Measurements from ENCODE around the gene ALOX12. TPM values are rescaled to one million over a fixed set of nuclear protein-coding genes. Genes with fewer than 3 reads are reported as not detected.
"Not testable (repeated sequence)": the region's sequence is repeated elsewhere in the genome, so short reads cannot be mapped to it uniquely, and the experiment has no call there.

ALOX12 gene
- total RNA-seq, 1 donor from 2014 or later = 0.21 TPM

DNA sequence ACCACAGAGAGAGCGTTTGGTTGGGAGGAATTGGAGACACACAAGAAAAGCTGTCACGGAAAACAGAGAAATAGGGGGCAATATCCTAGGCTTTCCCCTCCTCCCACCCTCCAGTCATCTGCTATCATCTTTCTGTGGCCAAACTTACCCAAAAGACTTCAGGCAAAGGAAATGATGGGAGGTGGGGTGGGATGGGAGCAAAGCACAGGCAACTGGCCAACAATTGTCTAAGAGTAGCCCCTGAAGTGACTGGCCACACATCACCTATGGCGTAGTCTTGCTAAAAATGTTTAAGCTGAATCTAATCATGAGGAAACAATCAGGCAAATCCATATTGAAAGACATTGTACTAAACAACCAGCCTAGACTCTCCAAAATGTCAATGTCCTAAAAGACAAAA, 46.9 kb upstream of the ALOX12 start:
- H2AFZ ChIP-seq (replicated peaks) = no peak overlapping the region
- H3K4me3 Mint-ChIP-seq = no peak overlapping the region
- H3K27ac Mint-ChIP-seq = no peak overlapping the region
- peaks cover 5% of the 10 kb centered on the region for H3K4me1 Mint-ChIP-seq
- H3F3A ChIP-seq (ENCODE audit: low read depth) = no peaks in the 10 kb centered on the region
- H4K20me1 ChIP-seq (ENCODE audit: low read depth) = no peaks in the 10 kb centered on the region
- H3K9me3 ChIP-seq (ENCODE audit: low read depth) = no peaks in the 10 kb centered on the region
- no peaks in the 10 kb centered on the region for H3K4me1 ChIP-seq
- no peaks in the 10 kb centered on the region for H3K36me3 Mint-ChIP-seq
- no peaks in the 10 kb centered on the region for H3K27me3 ChIP-seq
- H3K4me2 ChIP-seq = no peak overlapping the region
- H3K27me3 Mint-ChIP-seq (ENCODE audit: insufficient read depth, low read depth) = no peaks in the 10 kb centered on the region
- no peak overlapping the region for H3K27ac ChIP-seq
- H3K9ac ChIP-seq = no peak overlapping the region
- H3K4me3 ChIP-seq = no peak overlapping the region
- no peaks in the 10 kb centered on the region for H3K9me3 Mint-ChIP-seq
- TF ChIP-seq, protein P1, sequence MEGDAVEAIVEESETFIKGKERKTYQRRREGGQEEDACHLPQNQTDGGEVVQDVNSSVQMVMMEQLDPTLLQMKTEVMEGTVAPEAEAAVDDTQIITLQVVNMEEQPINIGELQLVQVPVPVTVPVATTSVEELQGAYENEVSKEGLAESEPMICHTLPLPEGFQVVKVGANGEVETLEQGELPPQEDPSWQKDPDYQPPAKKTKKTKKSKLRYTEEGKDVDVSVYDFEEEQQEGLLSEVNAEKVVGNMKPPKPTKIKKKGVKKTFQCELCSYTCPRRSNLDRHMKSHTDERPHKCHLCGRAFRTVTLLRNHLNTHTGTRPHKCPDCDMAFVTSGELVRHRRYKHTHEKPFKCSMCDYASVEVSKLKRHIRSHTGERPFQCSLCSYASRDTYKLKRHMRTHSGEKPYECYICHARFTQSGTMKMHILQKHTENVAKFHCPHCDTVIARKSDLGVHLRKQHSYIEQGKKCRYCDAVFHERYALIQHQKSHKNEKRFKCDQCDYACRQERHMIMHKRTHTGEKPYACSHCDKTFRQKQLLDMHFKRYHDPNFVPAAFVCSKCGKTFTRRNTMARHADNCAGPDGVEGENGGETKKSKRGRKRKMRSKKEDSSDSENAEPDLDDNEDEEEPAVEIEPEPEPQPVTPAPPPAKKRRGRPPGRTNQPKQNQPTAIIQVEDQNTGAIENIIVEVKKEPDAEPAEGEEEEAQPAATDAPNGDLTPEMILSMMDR (IDR thresholded peaks at IDR 0.05) = no peak
- TF ChIP-seq EZH2 (IDR thresholded peaks at IDR 0.05) (no peak), EZH2phosphoT487 (IDR thresholded peaks at IDR 0.05) (no peak)
- DNase-seq (ENCODE audit: low spot score) = no peak
- H3K79me2 ChIP-seq (ENCODE audit: low read depth) = no peaks in the 10 kb centered on the region
- H3K36me3 ChIP-seq = no peaks in the 10 kb centered on the region

- not testable (repeated sequence) for H3K27me3 ChIP-seq; H3K27ac ChIP-seq; H3K4me1 ChIP-seq; H4K20me1 ChIP-seq (ENCODE audit: low read depth); H3K4me3 Mint-ChIP-seq; H3K27ac Mint-ChIP-seq; H3K9ac ChIP-seq; H3K4me1 Mint-ChIP-seq; H3F3A ChIP-seq (ENCODE audit: low read depth); H3K9me3 Mint-ChIP-seq; H2AFZ ChIP-seq (replicated peaks); H3K4me3 ChIP-seq; H3K27me3 Mint-ChIP-seq (ENCODE audit: insufficient read depth, low read depth); DNase-seq (ENCODE audit: low spot score); H3K36me3 ChIP-seq; H3K4me2 ChIP-seq; H3K79me2 ChIP-seq (ENCODE audit: low read depth); H3K36me3 Mint-ChIP-seq; H3K9me3 ChIP-seq (ENCODE audit: low read depth)
These were observed 44.9 kb upstream of the ALOX12 start for GRCh38 chr17:6950938-6951337.

- Histone ChIP-seq H4K20me1 (ENCODE audit: low read depth) (no peaks in the 10 kb centered on the region), H3K27me3 (peaks cover 4% of the 10 kb centered on the region), H3K27ac (no peak overlapping the region), H2AFZ (replicated peaks) (no peak overlapping the region), H3K9ac (no peak overlapping the region), H3K4me2 (no peak overlapping the region), H3F3A (ENCODE audit: low read depth) (no peaks in the 10 kb centered on the region), H3K36me3 (no peaks in the 10 kb centered on the region), H3K4me1 (no peaks in the 10 kb centered on the region), H3K9me3 (ENCODE audit: low read depth) (no peaks in the 10 kb centered on the region), H3K79me2 (ENCODE audit: low read depth) (no peaks in the 10 kb centered on the region), H3K4me3 (no peak overlapping the region)
- Mint-ChIP-seq H3K27ac (no peak overlapping the region), H3K4me1 (peaks cover 2% of the 10 kb centered on the region), H3K9me3 (no peaks in the 10 kb centered on the region), H3K36me3 (no peaks in the 10 kb centered on the region), H3K27me3 (ENCODE audit: insufficient read depth, low read depth) (no peaks in the 10 kb centered on the region), H3K4me3 (no peak overlapping the region)
- no peak for DNase-seq (ENCODE audit: low spot score)
- TF ChIP-seq EZH2 (IDR thresholded peaks at IDR 0.05) (no peak), EZH2phosphoT487 (IDR thresholded peaks at IDR 0.05) (no peak)
- TF ChIP-seq, protein P1 (IDR thresholded peaks at IDR 0.05) = no peak
These were observed 42.2 kb upstream of the ALOX12 start for GRCh38 chr17:6953689-6954088.

- H3K36me3 ChIP-seq = no peaks in the 10 kb centered on the region
- no peak overlapping the region for H3K4me2 ChIP-seq
- Mint-ChIP-seq H3K27me3 (ENCODE audit: insufficient read depth, low read depth) (peaks cover 3% of the 10 kb centered on the region), H3K27ac (no peak overlapping the region), H3K4me3 (no peak overlapping the region), H3K36me3 (no peaks in the 10 kb centered on the region), H3K9me3 (peaks cover 4% of the 10 kb centered on the region), H3K4me1 (no peaks in the 10 kb centered on the region)
- no peaks in the 10 kb centered on the region for H3K79me2 ChIP-seq (ENCODE audit: low read depth)
- H3K4me1 ChIP-seq = no peaks in the 10 kb centered on the region
- no peak overlapping the region for H3K9ac ChIP-seq
- peaks cover 14% of the 10 kb centered on the region for H3K27me3 ChIP-seq
- H2AFZ ChIP-seq (replicated peaks) = no peak overlapping the region
- no peaks in the 10 kb centered on the region for H4K20me1 ChIP-seq (ENCODE audit: low read depth)
- H3K4me3 ChIP-seq = no peak overlapping the region
- no peak overlapping the region for H3K27ac ChIP-seq
- H3F3A ChIP-seq (ENCODE audit: low read depth) = no peaks in the 10 kb centered on the region
- TF ChIP-seq EZH2 (IDR thresholded peaks at IDR 0.05) (no peak), EZH2phosphoT487 (IDR thresholded peaks at IDR 0.05) (no peak)
- TF ChIP-seq, protein P1 (IDR thresholded peaks at IDR 0.05) = no peak
- DNase-seq (ENCODE audit: low spot score) = no peak
- no peaks in the 10 kb centered on the region for H3K9me3 ChIP-seq (ENCODE audit: low read depth)
These were observed 36.1 kb upstream of the ALOX12 start for GRCh38 chr17:6959700-6960099.
